Daoy (cell line): ENCODE data around the gene ZNF608. TPM values are rescaled to one million over a fixed set of nuclear protein-coding genes. Genes with fewer than 3 reads are reported as not detected.
A peak's percentile ranks its signal among the peaks of the same experiment; 100 is the strongest.

ENCODE experiments used
- DNase-seq: peaks from one replicate; pipeline ENCODE4 v3.0.0-alpha.2; 2015; ENCODE audit warnings: low read depth
- total RNA-seq: library from RNA; depleted of rRNA; stranded (reverse); fragments of >200 nt; shearing (Covaris generic); gene quantifications from 2 replicates; pipeline ENCODE4 v1.2.3, GENCODE V29; 2014

Gene ZNF608
- total RNA-seq, 1 experiment from 2014 or later: 21.7 TPM

DNA sequence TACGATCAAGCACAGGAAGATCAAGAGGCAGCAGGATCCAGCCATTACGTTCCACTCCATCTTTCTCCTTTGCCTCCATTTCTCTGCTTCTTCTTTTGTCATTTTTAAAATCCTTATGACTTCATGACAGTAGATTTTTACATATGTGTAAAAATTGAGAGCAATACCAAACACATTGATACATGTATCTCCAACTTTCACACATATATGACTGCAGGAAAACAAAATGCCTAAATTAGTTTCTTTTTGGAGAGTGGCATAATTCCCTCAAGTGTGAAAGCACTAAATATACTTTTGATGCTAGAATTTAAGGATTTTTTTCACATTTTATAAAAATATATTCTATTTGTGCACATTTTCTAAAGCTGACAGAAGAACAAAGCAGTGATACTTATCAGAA lies 8.6 kb upstream of the ZNF608 start:
- DNase-seq: no peak

DNA sequence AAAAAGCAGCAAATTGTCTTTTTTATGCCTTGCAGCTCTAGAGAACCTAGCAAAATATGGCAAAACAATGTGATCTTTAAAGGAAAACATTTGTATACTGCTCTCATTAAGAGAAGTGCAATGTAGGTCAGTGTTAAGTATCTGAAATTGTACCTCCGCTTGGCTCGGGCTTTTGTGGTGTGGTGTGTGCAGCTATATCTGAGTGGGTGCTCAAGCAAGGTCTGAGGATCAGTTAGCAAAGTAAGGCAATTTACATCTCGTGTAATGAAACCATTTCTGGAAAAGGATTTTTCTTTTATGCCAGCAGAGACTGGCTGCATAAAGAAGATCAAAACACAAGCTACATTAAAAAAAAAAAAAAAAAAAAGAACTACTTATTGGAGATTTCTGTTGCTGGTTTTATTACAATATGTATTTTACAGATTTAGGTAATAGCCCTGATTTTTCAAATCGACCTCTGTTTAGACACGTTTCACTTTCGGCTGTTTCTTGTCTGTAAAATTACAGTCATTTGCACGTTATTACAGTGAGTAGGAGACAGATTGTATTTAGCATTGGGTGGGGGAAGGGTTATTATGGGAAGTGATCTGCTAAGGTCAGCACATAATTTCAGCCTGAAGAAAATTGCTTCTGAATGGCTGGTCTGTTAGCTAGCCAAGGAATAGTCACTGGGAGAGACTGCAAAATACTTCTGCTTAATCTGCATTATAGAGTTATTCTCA lies 7.9 kb upstream of the ZNF608 start:
- no peak for DNase-seq

DNA sequence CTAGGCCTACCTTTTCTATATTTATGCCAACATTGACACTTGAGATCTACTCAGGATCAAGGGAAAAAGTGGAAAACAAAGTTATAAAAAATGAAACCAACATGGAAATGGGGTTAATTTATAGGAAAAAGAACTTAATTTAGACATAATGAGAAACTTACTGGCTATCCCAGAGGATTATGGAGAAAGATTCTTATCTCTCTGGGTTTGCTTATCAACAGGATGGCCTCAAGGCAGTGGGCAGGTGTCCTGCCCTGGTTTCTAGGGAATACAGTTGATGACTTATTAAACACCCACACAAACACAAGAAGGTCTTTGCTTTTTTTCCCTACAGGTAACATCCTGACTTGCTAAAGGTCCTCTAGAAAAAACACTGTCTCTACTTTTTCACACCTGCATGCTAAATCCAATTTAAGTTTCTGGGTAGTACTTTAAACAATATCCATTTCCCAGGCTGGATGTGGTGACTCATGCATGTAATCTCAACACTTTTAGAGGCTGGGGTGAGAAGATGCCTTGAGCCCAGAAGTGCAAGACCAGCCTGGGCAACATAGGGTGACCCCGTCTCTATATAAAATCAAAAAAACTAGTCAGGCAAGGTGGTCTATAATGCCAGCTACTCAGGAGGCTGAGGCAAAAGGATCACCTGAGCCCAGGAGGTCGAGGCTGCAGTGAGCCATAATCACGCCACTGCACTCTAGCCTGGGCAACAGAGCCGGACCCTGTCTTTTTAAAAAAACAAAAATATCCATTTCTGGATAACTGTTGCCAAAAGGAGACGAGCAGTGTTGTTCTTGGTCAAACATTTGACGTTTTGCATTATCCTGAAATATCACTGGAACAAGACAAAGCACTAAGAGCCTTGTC lies 6.6 kb upstream of the ZNF608 start:
- DNase-seq: no peak

DNA sequence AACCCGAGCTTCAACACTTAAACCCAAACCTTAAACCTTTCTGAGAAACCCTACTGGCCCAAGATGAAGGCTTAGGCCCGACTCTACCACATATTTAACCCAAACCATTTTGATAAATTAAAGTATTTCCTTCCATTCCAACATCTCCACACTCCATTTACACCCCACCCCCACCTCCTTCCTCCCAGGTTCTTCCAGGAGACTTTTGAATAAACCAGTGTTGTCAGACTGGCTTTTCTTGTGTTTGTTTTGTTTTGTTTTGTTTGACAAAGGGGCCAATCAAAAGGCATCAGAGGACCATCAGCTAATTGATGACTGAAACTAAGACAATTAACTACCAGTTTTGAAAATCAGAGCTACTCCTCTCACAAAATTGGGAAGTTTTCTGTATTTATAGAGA lies 4.6 kb upstream of the ZNF608 start:
- DNase-seq: no peak

DNA sequence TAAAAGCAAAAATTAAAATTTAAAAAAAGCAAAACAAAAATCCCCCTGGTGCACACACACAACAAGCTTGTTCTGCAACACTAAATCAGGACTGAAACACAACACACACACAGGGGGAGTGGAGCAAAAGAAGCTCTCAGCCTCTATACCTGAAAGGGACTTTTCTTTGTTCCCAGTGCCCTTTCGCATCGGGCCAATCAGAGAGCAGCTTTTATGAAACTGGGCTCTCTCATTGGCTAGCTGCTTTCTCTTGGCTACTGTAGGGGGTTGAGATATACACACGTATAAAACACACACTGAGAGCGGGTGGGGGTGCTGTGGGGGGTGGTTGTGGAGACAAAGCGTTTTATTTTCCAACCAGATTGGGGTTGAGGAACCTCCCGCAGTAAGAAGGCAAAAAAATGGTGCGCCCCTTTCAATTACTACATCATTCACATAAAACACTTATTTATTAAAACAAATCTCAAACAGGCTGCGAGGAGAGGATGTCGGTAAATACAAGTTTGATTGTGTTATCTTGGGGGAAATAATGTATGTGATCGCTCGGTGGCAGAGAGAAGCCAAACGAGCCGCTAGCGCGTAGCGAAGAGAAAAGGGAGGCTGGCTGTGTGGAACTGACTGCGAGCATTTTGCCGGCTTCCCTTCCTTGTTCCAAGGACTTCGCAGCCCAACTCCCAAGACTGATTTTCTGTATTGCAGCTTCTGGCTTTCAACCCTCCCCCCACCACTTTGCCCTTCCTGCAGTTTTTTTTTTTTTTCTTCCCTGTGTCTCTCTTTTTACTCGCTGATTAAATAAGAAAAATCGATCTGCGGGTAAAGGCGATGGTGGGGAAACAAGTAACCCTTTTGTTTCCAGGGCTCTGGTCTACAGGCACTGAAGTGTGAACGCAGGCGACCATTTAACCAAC lies 2.5 kb upstream of the ZNF608 start:
- peak; percentile 93 for DNase-seq

DNA sequence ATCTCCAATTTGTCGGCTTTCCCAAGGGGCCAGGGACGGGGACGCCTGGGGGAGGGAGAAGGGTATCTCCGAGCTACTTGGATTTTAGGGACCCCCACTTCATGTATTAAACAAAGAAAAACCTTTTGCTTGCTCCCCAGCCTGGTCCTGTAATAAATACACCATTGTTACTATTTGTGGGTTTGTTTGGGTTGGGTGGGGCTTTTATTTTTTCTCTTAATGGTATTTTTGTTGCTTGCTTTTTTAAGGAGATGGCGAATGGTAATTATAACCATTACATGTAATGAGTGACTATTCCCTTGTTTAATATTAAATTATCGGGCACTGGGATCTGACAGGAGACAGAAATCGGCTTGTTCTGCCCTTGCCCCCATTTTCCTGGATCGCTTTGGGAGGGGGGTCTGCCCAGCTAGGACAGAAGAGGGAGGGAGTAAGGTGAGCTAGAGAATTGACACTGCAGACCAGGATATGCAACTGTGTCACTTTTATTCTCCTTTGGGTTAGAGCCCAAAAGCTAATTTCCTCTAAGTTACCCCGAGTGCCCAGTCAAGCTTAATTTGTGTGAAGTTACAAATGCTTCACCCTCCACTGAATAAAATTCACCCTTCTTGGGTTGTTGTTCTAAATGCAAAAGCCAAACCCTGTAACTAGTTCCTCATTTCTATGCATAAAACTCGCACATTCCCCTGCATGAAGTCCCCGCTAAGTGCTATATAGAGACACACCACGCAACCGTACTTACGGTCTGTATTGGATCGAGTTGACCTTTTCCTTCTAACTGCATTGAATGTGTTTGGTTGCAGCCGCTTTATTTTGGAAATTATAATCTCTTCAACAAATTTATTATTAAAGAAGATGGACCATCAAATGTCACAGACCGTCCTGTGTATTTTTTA lies 1.6 kb upstream of the ZNF608 start:
- peak; percentile 42 for DNase-seq

DNA sequence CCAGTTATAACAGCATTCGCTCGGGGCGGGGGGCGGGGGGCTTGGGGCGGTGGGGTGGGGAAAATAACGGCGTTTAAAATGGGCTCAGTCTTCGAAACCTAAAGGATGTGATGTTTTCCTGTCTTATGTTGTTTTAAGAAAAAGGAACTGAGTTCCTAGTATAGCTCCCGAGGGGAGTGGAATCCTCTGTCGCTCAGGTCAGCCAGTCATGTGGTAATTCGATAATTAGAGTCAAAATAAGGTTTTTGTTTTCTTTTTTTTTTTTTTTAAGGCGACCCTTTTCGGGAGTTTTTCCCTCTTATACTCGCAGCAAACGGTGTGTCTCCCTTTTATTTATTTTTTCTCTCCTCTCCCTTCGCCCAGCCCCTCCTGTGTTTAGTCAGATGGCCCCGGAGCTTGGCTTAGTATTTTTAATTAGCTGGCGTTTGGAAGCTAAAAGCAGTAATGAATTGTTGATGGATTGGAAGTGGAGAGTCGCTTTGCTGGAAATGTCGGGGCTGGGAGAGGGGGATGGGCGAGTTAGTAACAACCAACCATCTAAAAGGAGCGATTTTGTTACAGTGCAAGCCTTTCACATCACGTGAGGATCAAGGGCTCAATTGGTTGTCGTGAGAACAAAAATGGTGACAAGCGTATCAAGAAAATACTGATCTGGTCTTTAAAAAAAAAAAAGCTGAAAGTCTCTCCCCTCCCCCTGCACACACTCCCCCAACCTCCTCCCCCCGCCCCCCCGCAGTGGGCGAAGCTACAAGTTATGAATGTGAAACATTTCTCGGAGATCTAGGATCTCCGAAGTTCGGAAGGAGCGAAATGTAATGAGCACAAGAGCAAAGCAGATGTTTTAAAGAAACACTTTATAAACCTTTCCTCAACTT lies 714 bp upstream of the ZNF608 start:
- DNase-seq: peak; percentile 88

DNA sequence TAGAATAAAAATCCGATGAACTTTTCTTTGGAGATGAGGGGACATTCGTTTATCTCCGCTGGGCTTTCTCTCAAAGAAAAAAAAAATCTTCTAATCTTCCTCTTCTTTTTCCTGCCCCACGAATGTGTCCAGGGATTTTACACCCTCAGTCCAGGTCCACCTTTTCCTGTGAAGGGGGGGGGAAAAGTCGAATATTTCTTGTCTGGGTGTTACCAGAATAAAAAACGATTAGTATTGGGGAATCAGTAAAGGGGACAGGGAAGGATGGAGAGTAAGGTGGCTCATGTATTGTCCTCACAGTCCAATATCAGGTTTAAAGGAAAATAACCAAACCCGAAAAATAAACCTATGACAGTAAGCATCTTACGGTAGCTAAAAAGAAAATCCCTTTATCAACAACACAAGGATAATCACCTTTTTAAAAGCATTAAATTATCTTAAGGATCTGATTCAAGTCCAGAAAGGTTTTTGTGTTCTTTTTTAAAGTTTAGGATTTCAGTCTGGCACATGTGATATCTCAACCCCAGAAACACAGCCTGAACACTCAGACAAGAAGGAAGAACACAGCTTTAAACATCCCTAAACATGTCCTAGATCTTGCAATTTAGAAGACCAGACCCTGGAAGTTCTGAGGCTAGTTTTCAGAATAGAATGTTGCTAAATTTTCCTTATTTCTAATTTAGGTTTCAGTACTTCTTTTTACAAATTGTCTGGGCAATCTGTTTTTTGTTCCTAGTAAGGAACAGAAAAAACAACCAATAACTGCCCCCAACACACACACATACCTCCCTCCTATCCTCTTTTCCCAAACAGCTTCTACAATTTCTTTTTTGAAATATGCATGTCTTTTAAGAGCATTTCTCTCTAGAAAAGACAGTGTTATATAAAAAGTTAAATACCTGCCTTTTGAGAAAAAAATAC lies 1.2 kb downstream of the ZNF608 start:
- no peak for DNase-seq

DNA sequence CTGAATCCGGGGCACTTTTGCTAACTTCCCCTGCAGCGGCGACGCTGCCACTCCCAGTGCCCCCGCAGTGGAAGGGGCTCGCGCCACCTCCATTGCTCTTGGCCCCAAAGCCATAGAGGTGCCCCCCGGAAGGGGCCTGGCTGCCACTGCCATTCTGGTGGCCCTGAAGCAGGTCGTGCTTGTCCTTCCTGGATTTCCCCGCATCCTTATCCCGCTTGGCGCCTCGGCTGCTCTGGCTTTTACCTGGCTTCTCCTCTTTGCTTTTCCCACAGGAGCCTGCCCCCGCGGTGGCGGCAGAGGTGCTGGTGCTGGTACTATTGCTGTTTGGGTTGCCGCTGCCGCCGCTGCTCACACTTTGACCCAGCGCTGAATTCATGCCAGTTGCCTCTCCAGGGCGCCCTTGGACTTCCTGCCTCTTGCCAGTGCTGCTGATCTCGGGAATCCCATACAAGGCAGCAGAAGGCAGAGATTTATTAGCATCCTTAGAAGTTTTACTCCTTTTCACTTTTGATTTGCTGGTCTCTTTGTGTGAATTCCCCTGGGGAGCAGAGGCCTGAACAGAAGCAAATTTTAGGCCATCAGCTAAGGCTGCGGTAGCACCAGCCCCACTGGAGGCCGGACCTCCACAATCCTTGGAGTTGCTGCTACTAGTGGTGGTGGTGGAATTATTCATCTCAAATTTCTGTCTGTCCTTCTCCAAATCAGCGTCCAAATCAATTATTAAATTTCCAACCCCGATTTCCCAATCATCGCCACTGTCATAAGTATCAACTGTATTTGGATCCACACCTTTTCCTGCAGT lies 2.1 kb downstream of the ZNF608 start:
- peak; percentile 67 for DNase-seq

DNA sequence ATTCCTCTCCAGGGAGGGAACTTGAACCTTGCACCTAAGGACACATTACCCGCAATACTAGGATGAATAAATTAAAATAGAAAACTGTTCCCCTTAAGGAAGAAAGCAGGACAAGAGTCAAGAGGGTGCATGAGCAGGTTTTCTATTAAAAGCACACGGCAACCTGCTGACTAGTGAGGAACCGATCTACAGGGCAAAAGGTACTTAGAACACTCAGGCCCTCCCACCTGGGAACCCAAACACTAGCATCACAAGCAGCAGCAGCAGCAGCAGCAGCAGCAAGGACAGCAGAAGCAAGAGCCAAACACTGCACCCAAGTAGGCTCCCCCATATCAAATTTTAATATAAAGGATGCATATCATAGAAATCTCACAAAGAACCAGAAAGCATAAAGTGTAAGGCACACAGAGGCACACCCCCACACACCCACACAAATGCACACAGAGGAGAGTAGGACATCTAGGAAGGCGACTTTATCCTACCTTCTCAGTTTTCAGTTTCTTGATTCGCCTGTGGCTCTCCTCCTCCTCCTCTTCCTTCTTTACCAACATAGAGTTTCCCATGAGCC lies 2.8 kb downstream of the ZNF608 start:
- DNase-seq: no peak

DNA sequence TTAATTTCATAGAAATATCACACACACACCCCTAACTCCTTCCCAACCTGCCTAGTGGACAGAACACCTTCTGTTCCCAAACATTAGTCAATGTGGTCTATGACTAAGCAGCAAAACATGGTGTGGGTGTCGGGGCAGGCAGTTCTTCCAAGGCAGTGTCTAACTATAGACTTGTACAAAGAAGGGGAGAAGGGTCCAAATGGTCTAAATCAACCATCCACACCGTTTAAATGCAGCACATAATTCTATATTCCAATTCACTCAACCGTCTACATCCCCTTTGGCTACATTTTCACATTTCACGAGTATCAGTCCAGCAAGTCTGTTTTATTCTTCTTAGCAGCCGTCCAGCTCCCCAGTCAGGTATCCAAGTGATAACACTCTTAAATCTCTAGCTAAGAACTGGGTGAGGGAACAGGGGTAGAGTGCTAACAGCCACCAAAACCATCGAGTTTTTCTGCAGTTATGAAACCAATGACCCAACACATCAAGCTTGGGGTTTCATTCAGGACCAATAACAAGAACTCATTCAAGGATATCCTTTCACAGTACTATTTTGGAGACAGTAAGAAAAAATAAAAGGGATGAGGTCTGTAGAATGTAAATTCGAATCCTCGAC lies 3.3 kb downstream of the ZNF608 start:
- peak; percentile 91 for DNase-seq

DNA sequence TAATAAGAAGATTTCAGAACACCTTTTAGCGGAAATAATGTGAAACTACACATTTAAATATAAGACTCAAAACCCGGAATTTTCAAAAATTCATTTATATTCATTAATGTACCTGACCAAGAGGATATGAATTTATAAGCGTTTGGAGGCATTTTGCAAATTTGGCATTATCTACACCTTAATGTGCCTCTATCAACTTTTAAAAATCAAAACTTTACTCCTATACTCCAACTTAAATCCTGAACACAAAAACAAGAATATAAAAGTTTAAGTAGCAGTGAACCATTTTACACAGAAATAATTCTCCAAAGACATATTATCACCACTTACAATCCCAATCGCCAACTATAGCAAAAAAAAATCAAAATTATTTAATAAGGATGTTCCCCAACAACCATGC lies 3.9 kb downstream of the ZNF608 start:
- no peak for DNase-seq

DNA sequence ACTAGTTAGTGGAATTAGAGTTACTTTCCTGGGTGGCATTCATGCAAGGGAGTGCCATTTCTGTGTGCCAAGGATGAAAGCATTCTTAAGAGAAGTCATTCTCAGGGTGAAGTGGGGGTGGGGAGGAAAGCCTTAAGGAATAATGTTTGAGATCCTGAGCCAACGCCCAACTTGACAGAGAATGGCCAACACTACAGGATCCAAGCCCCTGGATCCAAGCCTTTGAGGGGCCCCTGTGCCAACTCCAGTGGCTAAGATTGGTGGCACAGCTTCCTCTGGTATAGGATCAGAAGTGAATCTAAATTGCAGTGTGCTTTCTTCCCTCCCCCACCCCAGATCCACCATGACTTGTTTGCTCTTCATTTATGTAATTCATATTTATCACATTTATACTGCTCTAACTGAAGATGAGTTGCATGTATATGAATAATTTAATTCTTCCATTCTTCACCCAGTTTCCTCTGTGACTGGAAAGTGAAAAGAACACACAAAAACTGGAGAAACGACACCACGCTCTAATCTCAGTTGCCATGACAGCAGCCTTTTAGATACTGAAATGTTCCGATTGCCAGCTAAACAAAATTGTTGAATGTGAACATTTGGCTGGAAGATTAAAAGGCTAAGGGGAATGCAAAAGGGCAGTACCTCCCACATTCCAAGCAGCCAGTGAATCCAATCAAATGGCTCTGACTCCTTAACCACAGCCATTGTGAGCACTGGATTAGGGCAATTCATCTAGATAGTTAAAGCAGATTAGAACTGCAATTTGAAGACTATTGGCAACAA lies 4.5 kb downstream of the ZNF608 start:
- peak; percentile 90 for DNase-seq

DNA sequence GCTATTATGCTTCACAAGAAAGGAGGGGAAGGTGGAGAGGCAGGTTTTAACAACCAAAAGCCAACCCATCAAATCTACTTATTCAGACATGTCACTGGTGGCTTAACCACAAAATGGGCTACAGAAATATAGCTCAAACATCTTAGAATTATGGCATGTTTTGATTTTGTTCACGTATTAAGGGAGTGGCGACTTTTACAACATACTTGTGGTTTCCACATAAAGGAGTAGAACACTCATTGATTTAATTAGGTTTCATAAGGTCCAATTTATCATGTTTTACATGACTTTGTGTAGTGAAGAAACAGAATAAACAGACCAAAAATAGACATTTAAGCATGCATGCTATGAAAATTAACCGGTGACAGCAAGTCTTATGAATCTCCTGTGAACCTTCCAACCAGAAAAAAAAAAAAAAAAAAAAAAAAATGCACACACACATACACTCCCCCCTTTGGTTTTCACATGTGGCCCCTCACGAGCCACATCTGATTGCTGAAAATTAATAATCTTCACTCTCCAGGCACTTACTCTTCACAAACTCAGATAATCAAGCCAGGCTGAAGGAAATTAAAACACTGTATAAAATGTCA lies 5.4 kb downstream of the ZNF608 start:
- DNase-seq: peak; percentile 73

DNA sequence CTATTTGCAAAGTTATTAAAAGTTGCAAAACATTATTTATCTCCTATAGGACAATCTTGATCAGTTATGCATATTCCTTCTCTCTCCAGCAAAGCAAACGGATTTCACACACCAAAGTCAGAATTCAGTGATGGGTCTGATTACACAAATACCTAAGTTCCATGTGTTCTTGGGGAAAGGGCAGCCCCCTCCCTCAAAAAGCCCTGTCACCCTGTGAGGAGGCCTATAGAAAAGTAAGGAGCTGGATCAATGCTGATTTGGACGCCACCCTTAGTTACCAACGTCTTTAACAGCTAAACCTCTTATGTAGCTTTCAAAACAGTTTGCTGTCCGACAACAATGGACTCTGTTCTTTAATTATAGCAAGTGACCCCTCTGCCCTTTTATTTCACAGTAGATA lies 6.4 kb downstream of the ZNF608 start:
- no peak for DNase-seq

DNA sequence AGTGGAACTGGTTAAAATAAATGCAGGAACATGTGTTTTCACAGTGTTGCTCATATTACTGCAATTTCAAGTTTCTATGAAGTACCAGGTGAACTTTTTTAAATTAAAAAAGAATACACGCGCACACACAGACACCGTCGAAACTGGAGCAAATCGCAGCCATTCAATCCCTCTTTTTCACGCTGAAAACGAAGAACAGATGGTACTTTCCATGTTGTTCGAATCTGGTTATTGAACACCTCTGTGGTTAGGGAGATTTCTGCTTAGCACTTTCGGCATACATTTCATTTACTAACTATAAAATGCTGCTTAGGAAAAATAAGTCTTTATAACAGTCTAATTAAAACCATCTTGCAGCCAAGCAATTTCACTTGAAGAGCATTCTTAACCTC lies 6.8 kb downstream of the ZNF608 start:
- no peak for DNase-seq
